Measurements from ENCODE around the gene PDCD7.

The PDCD7 gene

GRCh38 chr15:65081270-65081669 is 52.3 kb downstream of the PDCD7 start:
- TF ChIP-seq RAD21 (IDR thresholded peaks at IDR 0.05; ENCODE audit: low read depth) (no peak), USF1 (IDR thresholded peaks at IDR 0.05) (0 out of 2 replicates have a peak, but pooled peaks have one; percentile 31), EGR1 (IDR thresholded peaks at IDR 0.05) (no peak), NFIC (IDR thresholded peaks at IDR 0.05) (no peak)

- no peak for TF ChIP-seq FOXM1 (IDR thresholded peaks at IDR 0.05; ENCODE audit: borderline replicate concordance, low read depth)
- no peak for TF ChIP-seq REST (IDR thresholded peaks at IDR 0.05; ENCODE audit: low read depth)
- no peak for TF ChIP-seq EGR1 (IDR thresholded peaks at IDR 0.05)
- TF ChIP-seq CREB1 (IDR thresholded peaks at IDR 0.05; ENCODE audit: low read depth) = no peak
- TF ChIP-seq USF1 (IDR thresholded peaks at IDR 0.05) = no peak
- no peak for TF ChIP-seq EP300 (IDR thresholded peaks at IDR 0.05; ENCODE audit: borderline replicate concordance)
- no peak for TF ChIP-seq MAX (IDR thresholded peaks at IDR 0.05)
- no peak for TF ChIP-seq YY1 (IDR thresholded peaks at IDR 0.05; ENCODE audit: low read depth)
- TF ChIP-seq TCF12 (IDR thresholded peaks at IDR 0.05; ENCODE audit: low read depth) = no peak
- no peak for TF ChIP-seq ZBTB7A (IDR thresholded peaks at IDR 0.05; ENCODE audit: low read depth)
- no peak for TF ChIP-seq TEAD4 (IDR thresholded peaks at IDR 0.05)
- TF ChIP-seq TAF1 (IDR thresholded peaks at IDR 0.05; ENCODE audit: low read depth) = no peak
- no peak for TF ChIP-seq RAD21 (IDR thresholded peaks at IDR 0.05; ENCODE audit: low read depth)
- no peak for TF ChIP-seq CEBPB (IDR thresholded peaks at IDR 0.05)
Observed at GRCh38 chr15:65079580-65079979, 54.0 kb downstream of the PDCD7 start.

- TF ChIP-seq FOXM1 (IDR thresholded peaks at IDR 0.05; ENCODE audit: borderline replicate concordance, low read depth) = no peak
- no peak for TF ChIP-seq MAX (IDR thresholded peaks at IDR 0.05)
- TF ChIP-seq TEAD4 (IDR thresholded peaks at IDR 0.05) = no peak
- no peak for TF ChIP-seq REST (IDR thresholded peaks at IDR 0.05; ENCODE audit: low read depth)
Observed at GRCh38 chr15:65077981-65078352, 55.6 kb downstream of the PDCD7 start.

- no peak for TF ChIP-seq NFIC (IDR thresholded peaks at IDR 0.05)
- no peak for TF ChIP-seq TAF1 (IDR thresholded peaks at IDR 0.05; ENCODE audit: low read depth)
- TF ChIP-seq USF1 (IDR thresholded peaks at IDR 0.05) = no peak
- TF ChIP-seq REST (IDR thresholded peaks at IDR 0.05; ENCODE audit: low read depth) = no peak
- TF ChIP-seq TEAD4 (IDR thresholded peaks at IDR 0.05) = no peak
- TF ChIP-seq CREB1 (IDR thresholded peaks at IDR 0.05; ENCODE audit: low read depth) = no peak
Observed at GRCh38 chr15:65077291-65077980, 56.2 kb downstream of the PDCD7 start.
